Testis (tissue), 3 donors: ENCODE data around the gene BAHCC1. TPM values are rescaled to one million over a fixed set of nuclear protein-coding genes. Genes with fewer than 3 reads are reported as not detected.

Source experiments
- DNase-seq: peaks from one replicate; pipeline ENCODE4 v3.0.0-alpha.2; 2019
- H3K27ac ChIP-seq, 2 donors: fragments of 200-600 bp; sonication (generic); one replicate each; pipeline ENCODE4 v1.5.1; 2019
- H3K27me3 ChIP-seq: fragments of 200-600 bp; sonication (generic); one replicate; pipeline ENCODE4 v1.5.1; 2019
- H3K36me3 ChIP-seq: fragments of 200-600 bp; sonication (generic); one replicate; pipeline ENCODE4 v1.5.1; 2017; ENCODE audit warnings: low read depth; ENCODE audit errors: missing control alignments
- H3K4me1 ChIP-seq: fragments of 200-600 bp; sonication (generic); one replicate; pipeline ENCODE4 v1.5.1; 2019
- H3K4me3 ChIP-seq, 2 donors: fragments of 200-600 bp; sonication (generic); one replicate each; pipeline ENCODE4 v1.5.1; 2017 to 2019
- H3K9me3 ChIP-seq: fragments of 200-600 bp; sonication (generic); one replicate; pipeline ENCODE4 v1.5.1; 2017
- POLR2A ChIP-seq: fragments of 450-650 bp; IDR thresholded peaks from one replicate; pipeline ENCODE4 v1.6.1; 2017; ENCODE audit warnings: antibody characterized with exemption, mild to moderate bottlenecking, moderate library complexity
- WGBS, 2 donors: methylation state at CpG; one replicate each; pipeline ENCODE4 v1.1.5; 2018; 5-methylcytosine and 5-hydroxymethylcytosine counted together
- intact Hi-C: fragments of 100-400 bp; cut with DNase I; formaldehyde crosslinking; loops from one replicate; pipeline ENCODE4 v1.15.1; 2023; ENCODE audit warnings: low total_unique reads
- polyA plus RNA-seq: library from polyadenylated mRNA; stranded (reverse); fragments of 350-450 nt; fragmentation: Illumina TruSeq; extraction: RNeasy Lipid Tissue Mini Kit (QIAGEN cat#74804); gene quantifications from one replicate; pipeline ENCODE4 v1.2.3, GENCODE V29; 2014; ENCODE audit warnings: low read depth, low replicate concordance; ENCODE audit not compliant: insufficient read depth
- total RNA-seq, 2 donors: library from RNA; depleted of rRNA; stranded (reverse); fragments of >200 nt; gene quantifications; one replicate each; pipeline ENCODE4 v1.2.3, GENCODE V29; 2016
- TF ChIP-seq, protein P1 (sequence below), 3 experiments: fragments of 450-650 bp in 2 of 3; fragments of 200-600 bp in 1 of 3; sonication (generic) in 1 of 3; IDR thresholded peaks; one replicate each; pipeline ENCODE4 v1.5.1; 2016 to 2019; ENCODE audit warnings: antibody characterized with exemption in 3 of 3, mild to moderate bottlenecking in 2 of 3, moderate library complexity in 1 of 3

The BAHCC1 gene
- total and polyA plus RNA-seq, 3 donors from 2014 or later, result 11.3 to 30.2 (median 29.2) TPM

- no peaks in the 10 kb centered on the region for H3K36me3 ChIP-seq
- H3K4me3 ChIP-seq, result peak overlapping the region; percentile 68 to 71
- H3K9me3 ChIP-seq, result no peaks in the 10 kb centered on the region
- WGBS, 2 donors, result 1 to 4% methylated on average over 5 to 17 of the region's 60 CpGs
- DNase-seq, result no peak
- TF ChIP-seq, protein P1, sequence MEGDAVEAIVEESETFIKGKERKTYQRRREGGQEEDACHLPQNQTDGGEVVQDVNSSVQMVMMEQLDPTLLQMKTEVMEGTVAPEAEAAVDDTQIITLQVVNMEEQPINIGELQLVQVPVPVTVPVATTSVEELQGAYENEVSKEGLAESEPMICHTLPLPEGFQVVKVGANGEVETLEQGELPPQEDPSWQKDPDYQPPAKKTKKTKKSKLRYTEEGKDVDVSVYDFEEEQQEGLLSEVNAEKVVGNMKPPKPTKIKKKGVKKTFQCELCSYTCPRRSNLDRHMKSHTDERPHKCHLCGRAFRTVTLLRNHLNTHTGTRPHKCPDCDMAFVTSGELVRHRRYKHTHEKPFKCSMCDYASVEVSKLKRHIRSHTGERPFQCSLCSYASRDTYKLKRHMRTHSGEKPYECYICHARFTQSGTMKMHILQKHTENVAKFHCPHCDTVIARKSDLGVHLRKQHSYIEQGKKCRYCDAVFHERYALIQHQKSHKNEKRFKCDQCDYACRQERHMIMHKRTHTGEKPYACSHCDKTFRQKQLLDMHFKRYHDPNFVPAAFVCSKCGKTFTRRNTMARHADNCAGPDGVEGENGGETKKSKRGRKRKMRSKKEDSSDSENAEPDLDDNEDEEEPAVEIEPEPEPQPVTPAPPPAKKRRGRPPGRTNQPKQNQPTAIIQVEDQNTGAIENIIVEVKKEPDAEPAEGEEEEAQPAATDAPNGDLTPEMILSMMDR (IDR thresholded peaks at IDR 0.05), result no peak
- TF ChIP-seq POLR2A, result no peak
- H3K4me1 ChIP-seq, result peaks cover 35% of the 10 kb centered on the region
- H3K27ac ChIP-seq, result peak overlapping the region; percentile 87 to 97
- intact Hi-C loops, result no loop called here
- no peaks in the 10 kb centered on the region for H3K27me3 ChIP-seq
Observed at GRCh38 chr17:81386646-81387099, 8.6 kb upstream of the BAHCC1 start.

DNA sequence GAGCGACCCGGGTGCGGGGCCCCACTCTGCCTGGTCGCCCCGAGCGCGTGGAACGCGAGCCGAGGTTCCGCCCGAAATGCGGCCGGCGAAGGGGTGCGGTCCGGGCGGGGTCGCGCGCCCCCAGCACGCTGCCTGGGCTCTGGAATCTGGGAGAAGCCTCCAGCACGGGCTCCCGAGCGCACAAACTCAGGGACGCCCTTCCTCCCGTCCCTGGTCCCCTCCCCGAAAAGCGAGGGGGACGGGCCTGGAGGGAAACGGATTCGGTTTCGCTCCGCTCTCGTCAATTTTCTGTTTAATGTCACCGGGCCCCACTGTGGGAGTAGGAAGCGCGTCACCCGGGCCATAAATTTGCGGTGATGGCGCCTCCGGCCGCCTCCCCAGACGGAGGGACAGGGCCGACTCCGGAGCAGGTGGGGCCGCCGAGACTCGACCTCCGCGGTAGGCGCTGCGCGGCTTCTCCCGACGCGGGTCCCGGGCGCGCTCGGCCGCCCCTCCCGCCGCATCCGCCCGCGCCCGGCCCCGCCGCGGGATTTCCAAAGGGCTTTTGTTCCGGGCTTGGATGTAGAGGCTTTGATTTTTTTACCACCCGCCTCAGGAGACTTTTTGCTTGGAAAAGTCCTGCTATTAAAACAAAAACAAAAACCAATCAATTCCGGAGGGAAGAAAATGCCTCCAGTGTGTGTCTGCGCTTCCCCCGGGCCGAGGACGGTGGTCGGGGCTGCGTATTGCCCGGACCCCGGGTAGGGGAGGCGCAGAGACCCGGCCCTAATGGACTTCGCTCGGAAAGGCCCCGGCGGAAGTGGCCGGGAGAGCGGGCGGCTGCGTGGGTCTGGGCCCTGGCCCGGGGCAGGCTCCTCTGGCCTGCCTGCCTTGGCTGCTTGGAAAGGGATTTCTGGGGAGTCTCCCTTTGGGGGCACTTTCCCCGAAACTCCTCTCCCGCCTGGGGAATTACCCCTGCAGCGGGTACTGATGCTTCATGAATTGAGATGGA is 7.9 kb upstream of the BAHCC1 start:
- TF ChIP-seq, protein P1 (IDR thresholded peaks at IDR 0.05), result no peak
- no peak for TF ChIP-seq POLR2A
- intact Hi-C loops, result no loop called here
- peaks cover 42% of the 10 kb centered on the region for H3K4me1 ChIP-seq
- no peaks in the 10 kb centered on the region for H3K36me3 ChIP-seq
- 5 to 10% methylated on average over 31 to 82 of the region's 96 CpGs for WGBS, 2 donors
- H3K4me3 ChIP-seq, result peak overlapping the region; percentile 68 to 71
- DNase-seq, result no peak
- H3K27me3 ChIP-seq, result no peaks in the 10 kb centered on the region
- peak overlapping the region; percentile 87 to 97 for H3K27ac ChIP-seq
- no peaks in the 10 kb centered on the region for H3K9me3 ChIP-seq

GRCh38 chr17:81388091-81388611 is 7.1 kb upstream of the BAHCC1 start:
- no peaks in the 10 kb centered on the region for H3K36me3 ChIP-seq
- no peaks in the 10 kb centered on the region for H3K27me3 ChIP-seq
- intact Hi-C loops, result no loop called here
- no peaks in the 10 kb centered on the region for H3K9me3 ChIP-seq
- TF ChIP-seq POLR2A, result no peak
- TF ChIP-seq, protein P1 (IDR thresholded peaks at IDR 0.05), result no peak
- H3K4me3 ChIP-seq, result peak overlapping the region in 1 of 2 donors; percentile 71
- peak overlapping the region in 1 of 2 donors; percentile 97 for H3K27ac ChIP-seq
- WGBS, 2 donors, result 37 to 81% methylated on average over 9 to 11 of the region's 14 CpGs
- H3K4me1 ChIP-seq, result peaks cover 47% of the 10 kb centered on the region
- no peak for DNase-seq

GRCh38 chr17:81388612-81389367 is 6.5 kb upstream of the BAHCC1 start:
- Histone ChIP-seq H3K27ac (peak overlapping the region in 1 of 2 donors; percentile 97), H3K4me1 (peaks cover 47% of the 10 kb centered on the region), H3K36me3 (no peaks in the 10 kb centered on the region), H3K9me3 (no peaks in the 10 kb centered on the region), H3K27me3 (no peaks in the 10 kb centered on the region), H3K4me3 (no peak overlapping the region)
- intact Hi-C loops, result no loop called here
- no peak for DNase-seq
- TF ChIP-seq, protein P1 (IDR thresholded peaks at IDR 0.05), result no peak
- TF ChIP-seq POLR2A, result no peak
- 65 to 66% methylated on average over 4 to 17 of the region's 19 CpGs for WGBS, 2 donors
